GDM1 (cell line): ENCODE data around the gene SYNPR.

Experiments
- DNase-seq: peaks from one replicate; lab custom pipeline; 2025; lab: John Stamatoyannopoulos, UW

The SYNPR gene

DNA sequence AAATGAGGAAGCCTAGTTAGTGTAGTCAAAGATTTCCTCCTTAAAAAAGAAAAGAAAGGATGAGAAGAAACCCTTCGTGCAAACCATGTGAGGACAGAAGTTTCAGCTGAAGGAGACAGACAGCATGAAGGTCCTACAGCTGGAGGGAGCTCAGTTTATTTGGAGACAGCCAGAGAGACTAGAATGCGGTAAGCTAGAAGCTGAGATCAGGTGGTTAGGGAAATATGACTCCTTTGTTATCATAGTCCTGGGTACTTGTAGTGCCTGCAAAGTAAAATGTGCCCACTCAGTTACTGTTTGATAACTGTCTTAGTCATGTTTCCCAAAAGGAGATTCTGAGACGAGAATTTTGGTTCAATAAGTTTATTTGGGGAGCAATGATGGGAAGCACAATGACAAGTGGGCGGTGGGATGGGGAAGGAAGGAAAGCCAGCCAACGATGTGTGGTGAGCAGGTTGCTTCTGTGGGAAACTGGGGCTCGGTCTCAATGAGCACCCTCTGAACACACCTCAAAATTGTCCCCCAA, 195.6 kb downstream of the SYNPR start:
- no peak for DNase-seq

DNA sequence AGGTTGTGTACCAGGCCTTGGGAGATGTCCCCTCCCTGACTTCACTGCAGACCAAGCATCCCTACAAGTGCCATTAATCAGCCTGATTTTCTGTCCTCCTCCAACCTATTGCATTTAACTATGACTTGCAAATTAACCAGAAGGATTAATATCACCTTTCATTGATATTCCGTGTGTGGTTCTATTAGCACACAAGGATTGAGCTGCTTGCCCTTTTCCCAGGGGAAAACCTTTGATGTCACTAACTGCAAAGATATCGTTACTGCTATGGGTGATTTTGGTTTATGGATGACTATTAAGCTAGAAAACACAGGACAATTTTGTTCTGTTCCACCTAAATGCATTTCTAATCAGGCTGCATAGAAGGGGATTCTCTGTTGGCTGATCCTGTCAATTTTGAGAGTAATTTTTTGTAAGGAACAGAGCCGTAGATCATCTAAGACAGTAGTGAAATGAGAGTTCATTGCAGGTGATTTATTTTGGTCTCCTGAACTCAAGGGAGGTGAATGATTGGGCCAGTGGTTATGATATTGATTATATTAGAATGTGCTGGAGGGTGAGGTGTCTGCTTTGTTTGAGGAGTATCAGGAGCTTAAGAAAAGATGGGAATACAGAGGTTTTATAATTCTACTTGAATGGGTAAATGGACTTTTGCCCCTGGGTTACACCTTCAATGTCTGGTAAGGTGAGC, 196.9 kb downstream of the SYNPR start:
- no peak for DNase-seq

- no peak for DNase-seq
Observed at GRCh38 chr3:63477494-63478129, 199.5 kb downstream of the SYNPR start.

DNA sequence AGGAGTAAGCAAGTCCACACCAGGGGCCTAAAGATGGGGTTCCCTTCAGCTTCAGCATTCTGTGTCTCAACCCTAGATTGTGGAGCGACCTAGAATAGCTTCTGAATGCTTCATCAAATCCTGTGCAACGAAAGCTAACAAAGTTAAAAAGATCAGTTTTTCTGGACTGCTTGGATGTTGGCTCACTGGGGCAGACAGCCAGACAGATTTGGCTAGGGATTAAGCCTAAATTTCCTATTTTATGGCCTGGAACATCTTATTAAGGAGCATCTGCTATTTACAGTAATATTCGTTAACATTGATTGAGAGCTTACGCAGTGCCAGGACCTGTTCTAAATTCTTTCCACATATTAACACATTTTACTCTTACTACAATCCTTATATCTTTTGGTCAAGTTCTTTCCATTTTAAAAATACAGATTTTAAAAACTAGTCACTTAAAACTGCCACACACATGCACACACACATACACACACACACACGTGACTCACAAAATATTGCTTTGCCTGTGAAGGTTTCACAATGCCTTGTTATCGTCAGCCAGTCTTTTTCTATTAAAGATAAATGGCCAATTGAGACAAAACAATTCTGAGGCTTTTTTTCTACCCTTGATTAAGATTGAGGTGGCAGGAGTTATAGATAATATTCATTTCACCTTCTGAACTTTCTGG, 201.0 kb downstream of the SYNPR start:
- no peak for DNase-seq

- no peak for DNase-seq
Observed at GRCh38 chr3:63479661-63480035, 201.5 kb downstream of the SYNPR start.

DNA sequence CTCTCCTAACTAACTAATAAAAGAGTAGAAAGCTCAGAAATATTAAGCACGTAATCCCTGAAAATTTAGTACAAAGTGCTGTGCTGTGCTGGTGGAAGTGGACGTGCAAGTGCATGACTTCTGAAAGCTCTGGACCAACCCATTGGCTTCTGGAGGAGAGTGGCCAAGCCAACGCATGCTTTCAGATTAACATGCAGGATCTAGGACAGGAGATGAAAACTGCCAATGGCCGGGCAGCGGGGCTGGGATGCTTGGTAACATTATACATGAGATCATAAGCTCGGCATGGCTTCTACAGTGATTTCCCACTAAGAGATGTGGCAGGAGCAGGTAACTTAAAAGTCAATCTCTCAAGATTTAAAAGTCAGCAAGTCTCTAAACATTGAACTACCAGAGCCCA, 203.5 kb downstream of the SYNPR start:
- DNase-seq = no peak

DNA sequence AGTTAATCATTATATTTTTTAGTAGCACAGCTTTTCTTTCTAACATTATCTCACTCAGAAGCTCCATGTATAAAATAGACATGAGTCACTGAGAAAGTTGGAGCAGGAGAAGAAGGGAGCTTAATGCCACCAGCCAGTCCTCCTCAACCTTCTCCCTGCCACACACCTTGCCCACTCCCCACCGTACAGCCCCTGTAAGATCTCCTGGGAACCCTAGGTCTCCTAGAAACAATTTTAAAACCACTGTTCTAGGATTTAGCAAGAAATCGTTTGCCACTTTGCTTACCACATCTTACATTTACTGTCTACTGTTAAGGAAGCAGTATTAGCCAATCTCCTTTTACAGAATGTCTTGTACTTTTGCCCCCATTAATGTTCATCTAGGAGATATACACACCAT, 204.2 kb downstream of the SYNPR start:
- DNase-seq = no peak

DNA sequence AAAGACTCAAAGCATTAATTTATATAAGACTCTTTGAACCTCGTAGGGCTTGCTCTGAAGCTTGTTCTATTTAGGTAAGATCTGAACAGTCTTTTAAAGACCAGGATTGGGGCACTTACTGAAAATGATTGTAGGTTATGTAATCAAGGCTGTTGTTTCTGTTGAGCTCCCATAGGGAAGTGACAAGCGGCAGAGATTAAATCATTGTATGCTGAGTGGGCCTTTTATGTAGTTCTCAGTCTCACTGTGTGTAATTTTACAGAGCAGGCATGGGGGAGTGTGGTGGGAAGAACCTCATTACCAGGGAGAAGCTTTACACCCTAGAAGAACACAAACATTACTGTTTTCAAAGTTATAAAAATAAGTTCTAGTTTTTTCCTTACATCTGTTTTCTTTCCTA, 214.4 kb downstream of the SYNPR start:
- no peak for DNase-seq

GRCh38 chr3:63493101-63493500, 215.0 kb downstream of the SYNPR start:
- DNase-seq = no peak

- DNase-seq = no peak
Observed at GRCh38 chr3:63494646-63495045, 216.5 kb downstream of the SYNPR start.

GRCh38 chr3:63497641-63498040, 219.5 kb downstream of the SYNPR start:
- DNase-seq = no peak

- no peak for DNase-seq
Observed at GRCh38 chr3:63500196-63500595, 222.1 kb downstream of the SYNPR start.

DNA sequence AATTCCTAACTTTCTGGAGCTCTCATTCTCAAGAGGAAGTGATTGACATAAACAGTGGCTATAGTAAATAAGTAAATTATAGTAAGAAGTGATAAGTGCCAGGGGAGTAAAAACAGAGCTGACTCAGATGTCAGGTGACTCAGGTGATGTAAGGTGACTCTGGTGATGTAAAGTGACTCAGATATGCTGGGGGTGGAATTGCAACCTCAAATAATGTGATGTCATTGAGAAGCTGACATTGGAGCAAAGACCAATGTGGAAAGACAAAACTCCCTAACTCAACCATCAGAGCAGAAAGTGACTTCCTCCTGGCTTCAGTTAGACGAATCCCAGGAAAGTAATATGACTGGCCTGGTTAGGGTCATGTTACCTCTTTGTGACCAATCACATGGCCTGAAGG, 230.2 kb downstream of the SYNPR start:
- DNase-seq = no peak

GRCh38 chr3:63508771-63509170, 230.7 kb downstream of the SYNPR start:
- DNase-seq = no peak

DNA sequence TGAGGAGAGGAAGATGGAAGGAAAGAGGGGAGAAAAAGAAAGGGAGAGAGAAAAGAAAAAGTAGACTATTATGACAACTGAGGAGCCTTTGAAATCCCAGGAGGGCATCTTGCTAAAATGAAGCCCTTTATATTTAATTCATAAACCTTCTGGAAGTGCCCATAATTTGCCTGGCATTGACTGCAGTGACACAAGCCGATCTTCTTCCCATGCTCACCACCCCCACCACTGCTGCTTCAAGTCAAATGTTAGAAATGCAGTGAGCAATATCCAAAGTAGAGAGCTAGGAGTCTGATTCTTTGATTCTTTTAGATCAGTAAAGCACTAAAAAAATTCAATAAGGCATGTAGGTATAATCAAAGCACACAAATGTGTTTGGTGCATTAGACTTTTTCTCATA, 235.7 kb downstream of the SYNPR start:
- no peak for DNase-seq

GRCh38 chr3:63514678-63515077, 236.6 kb downstream of the SYNPR start:
- DNase-seq = no peak

DNA sequence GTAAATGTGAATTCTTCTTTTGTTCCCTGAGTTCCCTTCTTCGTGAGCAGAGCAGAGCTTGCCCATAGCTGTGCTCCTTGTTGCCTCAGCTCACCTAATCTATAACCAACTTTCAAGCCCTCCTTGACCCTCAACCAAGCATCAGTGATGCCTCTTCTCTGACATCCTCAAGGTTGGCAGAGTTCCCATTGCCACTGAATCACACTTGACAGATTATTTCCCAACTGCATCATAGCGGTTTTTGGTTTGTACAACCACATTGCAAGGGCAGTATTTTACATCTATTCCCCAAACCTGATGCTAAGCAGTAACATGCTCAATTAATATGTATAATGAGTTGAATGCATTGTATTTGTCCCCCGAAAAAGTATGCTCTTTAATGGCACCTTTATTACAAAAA, 241.3 kb downstream of the SYNPR start:
- DNase-seq = no peak

DNA sequence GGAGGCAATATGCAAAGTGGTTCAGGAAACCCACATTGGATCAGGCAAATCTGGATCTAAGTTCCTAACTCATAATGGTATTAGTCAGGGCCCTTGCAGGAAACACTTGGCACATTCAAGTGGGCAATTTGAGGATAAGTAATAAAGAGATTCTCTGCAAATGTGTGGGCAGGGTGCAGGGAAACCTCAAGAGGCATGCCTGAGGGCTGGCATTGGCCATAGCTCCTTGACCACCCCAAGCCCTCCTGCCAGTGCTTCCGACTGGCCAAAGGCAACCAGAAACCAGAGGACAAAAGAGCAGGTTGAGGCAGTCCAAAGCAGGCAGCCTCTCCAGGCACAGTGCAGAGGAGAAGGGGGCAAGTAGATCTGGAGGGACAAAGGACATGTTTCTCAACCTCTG, 243.5 kb downstream of the SYNPR start:
- no peak for DNase-seq

DNA sequence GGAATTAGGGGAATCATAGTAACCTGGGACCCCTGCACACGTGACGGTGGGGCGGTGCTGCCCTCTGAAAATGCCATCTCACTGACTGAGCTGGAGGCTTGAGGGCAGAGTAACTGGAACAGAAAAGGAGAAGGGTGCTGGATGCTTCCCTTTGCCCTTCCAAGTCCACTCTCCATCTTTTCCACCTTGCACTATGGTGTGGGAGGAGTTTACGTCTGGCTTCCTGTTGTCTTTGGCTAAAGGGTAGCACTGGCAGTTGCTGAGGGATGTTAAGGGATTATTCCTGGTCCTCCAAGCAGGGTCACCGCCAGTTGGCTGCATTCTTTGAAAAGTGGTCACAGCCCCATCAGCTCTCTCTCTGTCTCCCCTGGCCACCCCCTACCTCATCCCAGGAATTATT, 245.0 kb downstream of the SYNPR start:
- no peak for DNase-seq

DNA sequence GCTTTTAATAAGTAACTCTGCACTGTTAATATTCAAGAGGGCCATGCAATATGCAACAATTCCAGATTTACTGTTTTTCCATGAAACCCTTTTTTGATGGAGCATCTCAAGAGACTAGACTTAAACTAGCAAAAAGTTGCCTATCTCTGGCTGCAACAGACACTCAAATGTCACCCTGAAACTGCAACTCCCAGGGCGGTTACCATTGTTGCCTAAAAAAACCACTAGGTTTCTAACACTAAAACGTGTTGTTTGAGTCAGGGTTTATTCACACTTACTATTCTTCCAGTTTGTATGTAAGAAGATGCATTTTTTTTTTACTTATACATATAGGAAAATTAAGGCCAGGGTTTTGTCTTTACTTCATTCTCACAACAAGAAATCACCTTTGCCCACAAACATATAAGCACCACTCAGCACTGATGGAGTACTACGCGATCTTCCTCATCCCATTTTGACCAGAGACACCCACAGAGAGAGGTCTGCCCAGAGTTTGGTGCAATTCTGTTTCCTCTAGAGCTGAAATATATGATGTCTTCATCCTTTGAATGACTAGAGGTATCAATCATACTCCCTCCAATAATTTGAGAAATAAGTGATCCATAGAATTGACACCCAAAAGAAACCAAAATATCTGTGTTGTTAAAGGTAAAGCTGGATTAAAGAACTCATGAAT, 250.4 kb downstream of the SYNPR start:
- DNase-seq = no peak

DNA sequence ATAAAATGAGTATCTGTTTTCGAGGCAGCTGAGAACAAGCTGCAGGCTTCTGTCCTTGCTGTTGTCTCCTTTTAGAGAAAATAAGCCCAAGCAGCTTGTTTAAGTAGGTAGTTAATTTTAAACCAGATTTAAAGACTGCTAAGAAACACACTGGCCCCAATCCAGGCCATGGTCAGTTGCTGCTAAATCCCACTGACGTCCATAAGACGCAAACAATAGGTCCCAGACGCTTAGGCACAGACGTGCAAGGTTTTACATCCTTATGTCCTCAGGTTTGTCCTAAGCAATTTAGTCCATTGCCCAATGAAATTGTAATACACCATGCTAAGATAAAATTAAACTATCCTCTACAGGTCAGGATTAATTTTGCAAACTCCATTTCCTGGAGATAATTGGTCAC, 254.4 kb downstream of the SYNPR start:
- no peak for DNase-seq

GRCh38 chr3:63538919-63539318, 260.8 kb downstream of the SYNPR start:
- DNase-seq = no peak

DNA sequence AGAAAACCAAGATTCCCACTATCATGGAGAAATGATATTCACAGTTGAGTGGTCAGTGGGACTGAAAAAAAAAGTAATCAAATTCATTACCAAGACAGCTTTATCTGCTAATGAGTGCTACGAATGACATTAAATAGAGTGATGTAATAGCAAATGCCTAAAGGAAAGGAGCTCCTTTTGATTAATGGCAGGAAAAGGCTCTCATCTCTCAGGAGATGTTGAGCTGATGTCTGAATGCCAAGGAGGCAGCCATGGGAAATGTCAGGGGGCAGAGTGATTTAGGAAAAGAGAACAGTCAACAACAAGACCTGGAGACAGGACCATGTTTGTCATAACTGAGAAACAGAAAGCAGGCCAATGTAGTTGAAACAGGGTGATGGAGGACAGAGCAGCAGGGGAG, 277.7 kb downstream of the SYNPR start:
- no peak for DNase-seq
